Naive thymus-derived CD4-positive, alpha-beta T cell (primary cell): Measurements from ENCODE around the gene COL23A1. TPM values are rescaled to one million over a fixed set of nuclear protein-coding genes. Genes with fewer than 3 reads are reported as not detected.

ENCODE experiments used
- ATAC-seq: fragments of 150-1000 bp; cut with Tn5 transposase; 2 replicates; pipeline ENCODE4 v1.10.0; 2021; ENCODE audit warnings: mild to moderate bottlenecking, moderate library complexity
- CTCF ChIA-PET: fragments of 350-600 bp; sonication (Branson Sonifier 250); formaldehyde crosslinking; loops from one replicate; lab custom pipeline; 2021; ENCODE audit warnings: antibody characterized with exemption; lab: Charles Lee
- POLR2A ChIA-PET: fragments of 350-600 bp; sonication (Branson Sonifier 250); formaldehyde crosslinking; loops from one replicate; lab custom pipeline; 2021; ENCODE audit warnings: antibody characterized with exemption, inconsistent platforms; lab: Charles Lee
- DNase-seq, 9 donors: peaks; one replicate each; pipeline versions ENCODE4 v3.0.0 to v3.0.0-alpha.2; 2020 to 2022; ENCODE audit warnings: mixed read lengths in 1 of 9
- H3K27ac ChIP-seq: one replicate; pipeline ENCODE4 v1.7.0; 2013; ENCODE audit warnings: mild to moderate bottlenecking, low read depth, low read length, moderate library complexity
- H3K27me3 ChIP-seq, 2 donors: one replicate each; pipeline ENCODE4 v1.7.0; 2013; ENCODE audit warnings: low read length in 2 of 2, mild to moderate bottlenecking in 2 of 2, moderate library complexity in 2 of 2; ENCODE audit not compliant: control insufficient read depth in 2 of 2, insufficient read depth in 2 of 2
- H3K36me3 ChIP-seq, 3 experiments: 1 replicate in 2 of 3; 2 replicates in 1 of 3; pipeline ENCODE4 v1.7.0; 2013; ENCODE audit warnings: low read length in 3 of 3, mild to moderate bottlenecking in 3 of 3, moderate library complexity in 1 of 3; ENCODE audit not compliant: insufficient read depth in 3 of 3, control insufficient read depth in 2 of 3
- H3K4me1 ChIP-seq, 2 donors: one replicate each; pipeline ENCODE4 v1.7.0; 2013; ENCODE audit warnings: low read length in 2 of 2, mild to moderate bottlenecking in 2 of 2, moderate library complexity in 1 of 2; ENCODE audit not compliant: control insufficient read depth in 2 of 2, insufficient read depth in 2 of 2
- H3K4me3 ChIP-seq: 2 replicates; pipeline ENCODE4 v1.7.0; 2013; ENCODE audit warnings: mild to moderate bottlenecking, low read length
- H3K9me3 ChIP-seq, 3 experiments: 1 replicate in 2 of 3; 2 replicates in 1 of 3; pipeline ENCODE4 v1.7.0; 2013; ENCODE audit warnings: low read length in 3 of 3; ENCODE audit not compliant: control insufficient read depth in 2 of 3
- H3K27ac Mint-ChIP-seq, 9 donors: one replicate each; pipeline ENCODE4 v1.8.0; 2020 to 2022; ENCODE audit warnings: mixed read lengths in 9 of 9, mild to moderate bottlenecking in 8 of 9, moderate library complexity in 5 of 9, inconsistent platforms in 2 of 9
- H3K27me3 Mint-ChIP-seq, 5 donors: one replicate each; pipeline ENCODE4 v1.8.0; 2021 to 2022; ENCODE audit warnings: mixed read lengths in 5 of 5, mild to moderate bottlenecking in 1 of 5
- H3K36me3 Mint-ChIP-seq, 5 donors: one replicate each; pipeline ENCODE4 v1.8.0; 2020 to 2022; ENCODE audit warnings: mixed read lengths in 5 of 5, mild to moderate bottlenecking in 3 of 5, inconsistent platforms in 1 of 5
- H3K4me1 Mint-ChIP-seq, 7 donors: one replicate each; pipeline ENCODE4 v1.8.0; 2020 to 2022; ENCODE audit warnings: mixed read lengths in 7 of 7, mild to moderate bottlenecking in 3 of 7, inconsistent platforms in 1 of 7
- H3K4me3 Mint-ChIP-seq, 10 donors: one replicate each; pipeline ENCODE4 v1.8.0; 2020 to 2022; ENCODE audit warnings: mild to moderate bottlenecking in 10 of 10, mixed read lengths in 10 of 10, moderate library complexity in 6 of 10, inconsistent platforms in 2 of 10
- H3K9me3 Mint-ChIP-seq, 11 donors: one replicate each; pipeline ENCODE4 v1.8.0; 2020 to 2022; ENCODE audit warnings: mixed read lengths in 11 of 11, mild to moderate bottlenecking in 4 of 11, inconsistent platforms in 1 of 11, moderate library complexity in 1 of 11
- intact Hi-C, 2 donors: fragments of 100-400 bp; cut with micrococcal nuclease; formaldehyde crosslinking; loops; one replicate each; pipeline ENCODE4 v1.15.1; 2023
- polyA plus RNA-seq, 2 donors: library from polyadenylated mRNA; unstranded; fragments of 300-500 nt; fragmentation: Illumina TruSeq; gene quantifications; one replicate each; pipeline ENCODE4 v1.2.3, GENCODE V29; 2021
- total RNA-seq, 6 experiments: library from RNA in 5 of 6; stranded (reverse) in 5 of 6; gene quantifications; 1 replicate in 5 of 6; 2 replicates in 1 of 6; pipeline ENCODE4 v1.2.3 and lab custom pipeline; 2021 to 2026

COL23A1 gene
- total and polyA plus RNA-seq, 7 experiments from 2014 or later, result 0.13 to 0.32 (median 0.22) TPM; not detected in 4

- peaks cover 28 to 45% (median 33%) of the 10 kb centered on the region in 7 donors for H3K4me1 Mint-ChIP-seq
- Histone ChIP-seq H3K9me3 (no peaks in the 10 kb centered on the region), H3K27ac (peak overlapping the region; percentile 88), H3K36me3 (peaks cover 19 to 43% (median 29%) of the 10 kb centered on the region in 3 experiments), H3K4me1 (peaks cover 11 to 25% of the 10 kb centered on the region in 2 donors), H3K4me3 (peak overlapping the region; percentile 85), H3K27me3 (no peaks in the 10 kb centered on the region)
- intact Hi-C loops, result loop anchor here (2.0 to 10.0 kb wide), 9 partner anchors 51 to 1867 kb away; partner anchors contain the start of genes RUFY1 (in 2 of the 2), ARL10 (in 1 of the 2), HNRNPH1 (in 1 of the 2) and KIAA1191 (in 1 of the 2)
- CTCF ChIA-PET, result interaction anchor here (1.0 kb wide), 1 partner anchor 11 kb away, joined by 3 read pairs; no protein-coding TSS in a partner anchor
- H3K9me3 Mint-ChIP-seq, result peaks cover 0 to 5% (median 0%) of the 10 kb centered on the region in 11 donors
- peaks cover 0 to 2% (median 0%) of the 10 kb centered on the region in 5 donors for H3K27me3 Mint-ChIP-seq
- peak overlapping the region; percentile 81 to 94 (median 86) for H3K27ac Mint-ChIP-seq
- H3K4me3 Mint-ChIP-seq, result peak overlapping the region; percentile 71 to 96 (median 82)
- DNase-seq (no peak), ATAC-seq (no peak)
- H3K36me3 Mint-ChIP-seq, result peaks cover 4 to 37% (median 14%) of the 10 kb centered on the region in 5 donors
- POLR2A ChIA-PET, result interaction anchor here (0.6 to 1.9 kb wide), 10 partner anchors 9 to 278 kb away, joined by 3 to 11 read pairs (median 4); partner anchors contain the start of gene PHYKPL
Measured at GRCh38 chr5:178205749-178206047, 384.5 kb downstream of the COL23A1 start.

DNA sequence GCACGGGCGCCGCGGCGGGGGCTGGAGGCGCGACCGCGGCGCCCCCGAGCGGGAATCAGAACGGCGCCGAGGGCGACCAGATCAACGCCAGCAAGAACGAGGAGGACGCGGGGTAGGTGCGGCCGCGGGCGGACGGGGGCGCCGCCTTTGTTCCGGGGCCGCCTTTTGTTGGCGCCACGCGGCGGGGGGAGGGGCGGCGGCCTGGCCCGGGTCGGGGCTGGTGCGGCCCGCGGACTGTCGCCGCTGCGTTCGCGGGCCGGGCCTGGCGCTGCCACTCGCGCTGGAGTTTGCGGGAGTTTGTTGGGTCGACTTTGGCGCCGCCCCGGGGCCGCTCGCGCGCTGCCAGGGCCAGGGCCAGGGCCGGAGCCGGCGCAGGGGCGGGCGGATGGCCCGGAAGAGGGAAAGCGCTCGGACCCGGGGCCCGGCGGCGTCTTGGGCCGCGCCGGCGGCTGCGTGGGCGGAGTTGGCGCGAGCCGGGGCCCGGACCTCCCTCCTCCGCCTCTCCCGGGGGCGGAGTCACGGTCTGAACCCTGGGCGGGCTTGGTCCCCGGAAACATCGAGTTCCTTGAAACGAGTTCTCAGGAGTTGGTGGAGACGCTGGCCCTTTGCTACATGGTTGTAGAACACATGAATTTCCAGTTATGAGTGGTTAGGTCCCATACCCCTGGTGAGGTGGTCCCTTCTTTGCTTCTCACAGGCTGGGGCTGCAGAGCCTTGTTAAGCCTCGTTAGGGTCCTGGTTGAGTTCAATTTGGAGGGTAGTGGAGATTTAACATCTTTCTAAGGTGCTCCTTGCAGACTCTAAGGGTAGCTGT lies 385.1 kb downstream of the COL23A1 start:
- DNase-seq, result peak; percentile 48 to 84 (median 58)
- intact Hi-C loops, result loop anchor here (1.0 to 10.0 kb wide), 12 partner anchors 27 to 1867 kb away; partner anchors contain the start of genes PHYKPL (in 2 of the 2), RMND5B (in 2 of the 2), RUFY1 (in 2 of the 2) and ARL10 (in 1 of the 2)
- Histone ChIP-seq H3K27me3 (no peaks in the 10 kb centered on the region), H3K4me3 (peak overlapping the region; percentile 94), H3K27ac (peak overlapping the region; percentile 88), H3K36me3 (peaks cover 19 to 37% (median 29%) of the 10 kb centered on the region in 3 experiments), H3K4me1 (peaks cover 11 to 25% of the 10 kb centered on the region in 2 donors), H3K9me3 (no peaks in the 10 kb centered on the region)
- Mint-ChIP-seq H3K4me1 (peaks cover 28 to 42% (median 33%) of the 10 kb centered on the region in 7 donors), H3K4me3 (peak overlapping the region; percentile 71 to 97 (median 83)), H3K27me3 (peaks cover 0 to 2% (median 0%) of the 10 kb centered on the region in 5 donors), H3K27ac (peak overlapping the region; percentile 81 to 94 (median 86)), H3K36me3 (peaks cover 3 to 34% (median 14%) of the 10 kb centered on the region in 5 donors), H3K9me3 (peaks cover 0 to 5% (median 0%) of the 10 kb centered on the region in 11 donors)
- ChIA-PET POLR2A (interaction anchor here (0.6 to 1.9 kb wide), 20 partner anchors 8 to 1473 kb away, joined by 3 to 16 read pairs (median 3); partner anchors contain the start of gene PHYKPL), CTCF (interaction anchor here (0.6 to 1.0 kb wide), 2 partner anchors 11 to 385 kb away, joined by 3 read pairs; partner anchors contain the start of gene COL23A1)
- ATAC-seq, result peak; percentile 58

- Histone ChIP-seq H3K27me3 (no peaks in the 10 kb centered on the region), H3K4me3 (peak within 1 kb of the TSS; percentile 94), H3K4me1 (peaks cover 11 to 25% of the 10 kb centered on the region in 2 donors), H3K36me3 (peaks cover 19 to 29% (median 23%) of the 10 kb centered on the region in 3 experiments), H3K9me3 (no peaks in the 10 kb centered on the region), H3K27ac (peak within 1 kb of the TSS; percentile 88)
- Mint-ChIP-seq H3K9me3 (peaks cover 0 to 5% (median 0%) of the 10 kb centered on the region in 11 donors), H3K27me3 (peaks cover 0 to 2% (median 0%) of the 10 kb centered on the region in 5 donors), H3K4me1 (peaks cover 27 to 35% (median 33%) of the 10 kb centered on the region in 7 donors), H3K36me3 (peaks cover 3 to 29% (median 14%) of the 10 kb centered on the region in 5 donors), H3K27ac (peak within 1 kb of the TSS; percentile 91 to 100 (median 99)), H3K4me3 (peak within 1 kb of the TSS; percentile 90 to 100 (median 99))
- peak; percentile 93 to 98 (median 95) for DNase-seq
- POLR2A ChIA-PET, result interaction anchor here (0.6 to 1.5 kb wide), 13 partner anchors 10 to 1474 kb away, joined by 3 to 16 read pairs (median 3); partner anchors contain the start of gene PHYKPL
- CTCF ChIA-PET, result interaction anchor here (0.6 kb wide), 1 partner anchor 386 kb away, joined by 3 read pairs; the partner anchor contains the start of gene COL23A1
- ATAC-seq, result peak; percentile 92
- intact Hi-C loops, result loop anchor here (1.0 to 10.0 kb wide), 11 partner anchors 28 to 1840 kb away; partner anchors contain the start of genes PHYKPL (in 2 of the 2), RUFY1 (in 2 of the 2), ARL10 (in 1 of the 2) and CLK4 (in 1 of the 2)
Measured at GRCh38 chr5:178204182-178204934, 385.8 kb downstream of the COL23A1 start, which contains the start of gene HNRNPAB. TSS of gene HNRNPAB (plus strand) at chr5:178204533. CDS start at chr5:178204838, 305 bp downstream.

GRCh38 chr5:178203670-178204181 lies 386.5 kb downstream of the COL23A1 start:
- CTCF ChIA-PET, result no interaction called here
- H3K27ac ChIP-seq, result peak overlapping the region; percentile 88
- peak overlapping the region; percentile 94 for H3K4me3 ChIP-seq
- H3K27me3 Mint-ChIP-seq, result peaks cover 0 to 2% (median 0%) of the 10 kb centered on the region in 5 donors
- H3K4me3 Mint-ChIP-seq, result peak overlapping the region; percentile 90 to 100 (median 99)
- H3K9me3 ChIP-seq, result no peaks in the 10 kb centered on the region
- POLR2A ChIA-PET, result interaction anchor here (0.8 to 1.5 kb wide), 10 partner anchors 11 to 1474 kb away, joined by 3 to 16 read pairs (median 3); partner anchors contain the start of gene PHYKPL
- H3K36me3 ChIP-seq, result peaks cover 12 to 23% (median 17%) of the 10 kb centered on the region in 3 experiments
- H3K9me3 Mint-ChIP-seq, result peaks cover 0 to 5% (median 0%) of the 10 kb centered on the region in 11 donors
- no peaks in the 10 kb centered on the region for H3K27me3 ChIP-seq
- DNase-seq (no peak), ATAC-seq (peak; percentile 6)
- H3K36me3 Mint-ChIP-seq, result peaks cover 3 to 24% (median 14%) of the 10 kb centered on the region in 5 donors
- peak overlapping the region in 8 of 9 donors; percentile 58 to 100 (median 98) for H3K27ac Mint-ChIP-seq
- H3K4me1 ChIP-seq, result peaks cover 11 to 25% of the 10 kb centered on the region in 2 donors
- intact Hi-C loops, result loop anchor here (1.0 to 10.0 kb wide), 11 partner anchors 29 to 1839 kb away; partner anchors contain the start of genes PHYKPL (in 2 of the 2), RUFY1 (in 2 of the 2), ARL10 (in 1 of the 2) and CLK4 (in 1 of the 2)
- peaks cover 21 to 33% (median 28%) of the 10 kb centered on the region in 7 donors for H3K4me1 Mint-ChIP-seq

DNA sequence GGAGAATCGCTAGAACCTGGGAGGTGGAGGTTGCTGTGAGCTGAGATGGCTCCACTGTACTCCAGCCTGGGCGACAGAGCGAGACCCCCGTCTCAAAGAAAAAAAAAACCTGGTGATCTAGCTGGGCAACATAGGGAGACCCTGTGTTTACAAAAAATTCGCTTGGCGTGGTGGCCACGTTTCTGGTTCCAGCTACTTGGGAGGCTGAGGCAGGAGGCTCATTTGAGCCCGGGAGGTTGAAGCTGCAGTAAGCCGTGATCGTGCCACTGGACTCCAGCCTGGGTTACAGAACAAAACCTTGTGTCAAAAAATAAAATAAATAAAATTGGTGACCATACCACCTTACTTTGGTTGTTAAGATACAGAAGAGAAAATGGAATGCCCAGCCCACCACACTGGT lies 387.7 kb downstream of the COL23A1 start:
- Mint-ChIP-seq H3K27ac (peak overlapping the region in 2 of 9 donors; percentile 31 to 65), H3K4me3 (peak overlapping the region in 9 of 10 donors; percentile 41 to 96 (median 56)), H3K4me1 (peaks cover 13 to 26% (median 21%) of the 10 kb centered on the region in 7 donors), H3K9me3 (peaks cover 0 to 5% (median 0%) of the 10 kb centered on the region in 11 donors), H3K36me3 (peaks cover 3 to 22% (median 14%) of the 10 kb centered on the region in 5 donors), H3K27me3 (peaks cover 0 to 2% (median 0%) of the 10 kb centered on the region in 5 donors)
- ChIA-PET POLR2A (interaction anchor here (1.1 kb wide), 1 partner anchor 9 kb away, joined by 3 read pairs; no protein-coding TSS in a partner anchor), CTCF (interaction anchor here (0.7 kb wide), 1 partner anchor 33 kb away, joined by 4 read pairs; no protein-coding TSS in a partner anchor)
- intact Hi-C loops, result loop anchor here (5.0 to 10.0 kb wide), 5 partner anchors 70 to 1838 kb away; partner anchors contain the start of genes RUFY1 (in 2 of the 2), ARL10 (in 1 of the 2), KIAA1191 (in 1 of the 2) and RMND5B (in 1 of the 2)
- DNase-seq (no peak), ATAC-seq (no peak)
- Histone ChIP-seq H3K27ac (no peak overlapping the region), H3K4me3 (no peak overlapping the region), H3K36me3 (peaks cover under 1 to 13% (median 9%) of the 10 kb centered on the region in 3 experiments), H3K9me3 (no peaks in the 10 kb centered on the region), H3K4me1 (peaks cover 11 to 21% of the 10 kb centered on the region in 2 donors), H3K27me3 (no peaks in the 10 kb centered on the region)
